ENCODE data around the gene CTTNBP2. TPM values are rescaled to one million over a fixed set of nuclear protein-coding genes. Genes with fewer than 3 reads are reported as not detected.

The CTTNBP2 gene
- total and polyA plus RNA-seq, 2 of the 4 experiments (the other 2 are of a cell fraction), result 6.6 to 11.3 TPM

DNA sequence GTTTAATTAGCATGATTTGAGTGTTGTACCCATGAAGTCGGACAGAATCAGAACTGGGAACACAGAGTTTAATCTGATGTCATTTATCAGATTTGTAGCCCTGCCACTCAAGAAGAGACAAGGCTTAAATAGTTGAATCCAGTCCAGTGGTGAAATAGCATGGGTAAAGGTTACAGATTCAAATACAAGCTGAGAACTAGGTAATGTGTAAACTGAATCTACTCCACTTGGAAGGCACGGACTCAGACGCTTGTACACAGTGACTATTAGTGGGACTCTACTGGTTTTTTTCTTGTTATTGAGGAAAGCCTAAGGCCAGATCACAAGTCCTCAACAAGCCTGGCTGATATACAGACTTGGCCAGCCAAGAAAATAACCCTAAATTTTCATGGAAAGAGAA lies 142.9 kb downstream of the CTTNBP2 start:
- no peak overlapping the region for H3K9ac ChIP-seq (ENCODE audit: low read depth, low read length)
- ChIA-PET POLR2A (ENCODE audit: unreplicated experiment) (no interaction called here), CTCF (no interaction called here)
- no peaks in the 10 kb centered on the region for H3K79me1 ChIP-seq (ENCODE audit: low read depth in 1 of 2, low read length in 2 of 2)
- no peak overlapping the region for H3K4ac ChIP-seq (ENCODE audit: low read depth, low read length)
- no peak overlapping the region for H3K4me3 ChIP-seq (ENCODE audit: insufficient read depth, low read depth, low read length)
- H2AK5ac ChIP-seq (ENCODE audit: low read depth, low read length), result no peak overlapping the region
- no peak overlapping the region for H2BK15ac ChIP-seq (ENCODE audit: low read depth, low read length)
- in situ Hi-C loops (cut with MboI; ENCODE audit: low sequenced_read_pairs) (no loop called here), dilution Hi-C loops (cut with HindIII; ENCODE audit: low sequenced_read_pairs, unreplicated experiment) (no loop called here), intact Hi-C loops (cut with micrococcal nuclease) (no loop called here)
- H3K18ac ChIP-seq (ENCODE audit: low read depth, low read length), result no peak overlapping the region
- no peak overlapping the region for H2BK120ac ChIP-seq (ENCODE audit: low read depth, low read length)
- no peak overlapping the region for H2AK9ac ChIP-seq (replicated peaks; ENCODE audit: low read depth, low read length, poor library complexity)
- H2BK5ac ChIP-seq (ENCODE audit: low read depth, low read length, poor library complexity, severe bottlenecking), result no peak overlapping the region
- no peak for TF ChIP-seq NFE2L2 (IDR thresholded peaks at IDR 0.05; ENCODE audit: low read depth, low read length)
- TF ChIP-seq SMC3 (IDR thresholded peaks at IDR 0.05; ENCODE audit: low read depth, low read length), result no peak
- no peak for TF ChIP-seq CHD1 (IDR thresholded peaks at IDR 0.05; ENCODE audit: low read depth, low read length)
- no peak for TF ChIP-seq RCOR1 (IDR thresholded peaks at IDR 0.05; ENCODE audit: insufficient replicate concordance, low read length)
- TF ChIP-seq, protein P1, sequence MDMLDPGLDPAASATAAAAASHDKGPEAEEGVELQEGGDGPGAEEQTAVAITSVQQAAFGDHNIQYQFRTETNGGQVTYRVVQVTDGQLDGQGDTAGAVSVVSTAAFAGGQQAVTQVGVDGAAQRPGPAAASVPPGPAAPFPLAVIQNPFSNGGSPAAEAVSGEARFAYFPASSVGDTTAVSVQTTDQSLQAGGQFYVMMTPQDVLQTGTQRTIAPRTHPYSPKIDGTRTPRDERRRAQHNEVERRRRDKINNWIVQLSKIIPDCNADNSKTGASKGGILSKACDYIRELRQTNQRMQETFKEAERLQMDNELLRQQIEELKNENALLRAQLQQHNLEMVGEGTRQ (IDR thresholded peaks at IDR 0.05; ENCODE audit: low read depth, low read length), result no peak
- TF ChIP-seq RAD21 (IDR thresholded peaks at IDR 0.05; ENCODE audit: low read length), result no peak
- TF ChIP-seq POLR2A (IDR thresholded peaks at IDR 0.05; ENCODE audit: low read depth, low read length), result no peak
- TF ChIP-seq FOS (IDR thresholded peaks at IDR 0.05; ENCODE audit: low read depth, low read length), result no peak
- no peak for TF ChIP-seq MAFK (IDR thresholded peaks at IDR 0.05; ENCODE audit: low read depth, low read length)
- TF ChIP-seq BHLHE40 (IDR thresholded peaks at IDR 0.05; ENCODE audit: low read depth, low read length), result no peak
- TF ChIP-seq, protein P2, sequence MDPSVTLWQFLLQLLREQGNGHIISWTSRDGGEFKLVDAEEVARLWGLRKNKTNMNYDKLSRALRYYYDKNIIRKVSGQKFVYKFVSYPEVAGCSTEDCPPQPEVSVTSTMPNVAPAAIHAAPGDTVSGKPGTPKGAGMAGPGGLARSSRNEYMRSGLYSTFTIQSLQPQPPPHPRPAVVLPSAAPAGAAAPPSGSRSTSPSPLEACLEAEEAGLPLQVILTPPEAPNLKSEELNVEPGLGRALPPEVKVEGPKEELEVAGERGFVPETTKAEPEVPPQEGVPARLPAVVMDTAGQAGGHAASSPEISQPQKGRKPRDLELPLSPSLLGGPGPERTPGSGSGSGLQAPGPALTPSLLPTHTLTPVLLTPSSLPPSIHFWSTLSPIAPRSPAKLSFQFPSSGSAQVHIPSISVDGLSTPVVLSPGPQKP (IDR thresholded peaks at IDR 0.05; ENCODE audit: borderline replicate concordance, low read depth, low read length), result no peak
- TF ChIP-seq, protein P3, sequence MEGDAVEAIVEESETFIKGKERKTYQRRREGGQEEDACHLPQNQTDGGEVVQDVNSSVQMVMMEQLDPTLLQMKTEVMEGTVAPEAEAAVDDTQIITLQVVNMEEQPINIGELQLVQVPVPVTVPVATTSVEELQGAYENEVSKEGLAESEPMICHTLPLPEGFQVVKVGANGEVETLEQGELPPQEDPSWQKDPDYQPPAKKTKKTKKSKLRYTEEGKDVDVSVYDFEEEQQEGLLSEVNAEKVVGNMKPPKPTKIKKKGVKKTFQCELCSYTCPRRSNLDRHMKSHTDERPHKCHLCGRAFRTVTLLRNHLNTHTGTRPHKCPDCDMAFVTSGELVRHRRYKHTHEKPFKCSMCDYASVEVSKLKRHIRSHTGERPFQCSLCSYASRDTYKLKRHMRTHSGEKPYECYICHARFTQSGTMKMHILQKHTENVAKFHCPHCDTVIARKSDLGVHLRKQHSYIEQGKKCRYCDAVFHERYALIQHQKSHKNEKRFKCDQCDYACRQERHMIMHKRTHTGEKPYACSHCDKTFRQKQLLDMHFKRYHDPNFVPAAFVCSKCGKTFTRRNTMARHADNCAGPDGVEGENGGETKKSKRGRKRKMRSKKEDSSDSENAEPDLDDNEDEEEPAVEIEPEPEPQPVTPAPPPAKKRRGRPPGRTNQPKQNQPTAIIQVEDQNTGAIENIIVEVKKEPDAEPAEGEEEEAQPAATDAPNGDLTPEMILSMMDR (conservative IDR thresholded peaks at IDR 0.05; ENCODE audit: low read depth, low read length), result no peak
- no peak for TF ChIP-seq CEBPB (IDR thresholded peaks at IDR 0.05; ENCODE audit: low read depth, low read length)
- no peak for TF ChIP-seq RFX5 (IDR thresholded peaks at IDR 0.05; ENCODE audit: low read depth, low read length)
- no peak for TF ChIP-seq MXI1 (IDR thresholded peaks at IDR 0.05; ENCODE audit: borderline replicate concordance, low read depth, low read length)
- no peak for TF ChIP-seq MAZ (IDR thresholded peaks at IDR 0.05; ENCODE audit: borderline replicate concordance, low read depth, low read length)
- no peak for ATAC-seq (ENCODE audit: low read depth)
- no peak overlapping the region for H4K8ac ChIP-seq (ENCODE audit: low read depth in 2 of 2, low read length in 2 of 2)
- no peaks in the 10 kb centered on the region for H3K27me3 ChIP-seq (ENCODE audit: control insufficient read depth, insufficient read depth, low read length)
- no TSS peak for BruUV-seq (replicated peaks)
- no peak overlapping the region for H3K56ac ChIP-seq (ENCODE audit: extremely low read depth, insufficient read depth, low read length)
- no peak for DNase-seq
- no peak overlapping the region for H2AFZ ChIP-seq (replicated peaks; ENCODE audit: low read length, poor library complexity)
- no peak overlapping the region for H3K23ac ChIP-seq (ENCODE audit: low read depth, low read length)
- no peak overlapping the region for H4K5ac ChIP-seq (ENCODE audit: low read depth, low read length)
- H3K27ac ChIP-seq (ENCODE audit: insufficient read depth, low read length), result no peak overlapping the region
- WGBS, 2 experiments (ENCODE audit: extremely low coverage in 2 of 2, insufficient read length in 1 of 2), result no CpG with 5 or more reads among the region's 3 CpGs
- H3K4me1 ChIP-seq (ENCODE audit: control insufficient read depth, insufficient read depth, low read length), result no peaks in the 10 kb centered on the region
- no peak overlapping the region for H2BK20ac ChIP-seq (ENCODE audit: low read depth, low read length)
- no peaks in the 10 kb centered on the region for H3K9me1 ChIP-seq (ENCODE audit: insufficient read depth, low read length)
- H3K4me2 ChIP-seq (ENCODE audit: low read depth, low read length), result no peak overlapping the region
- no peak overlapping the region for H3K14ac ChIP-seq (replicated peaks; ENCODE audit: low read depth, low read length)
- H4K20me1 ChIP-seq (ENCODE audit: insufficient read depth, low read length), result no peaks in the 10 kb centered on the region
- no peak overlapping the region for H4K91ac ChIP-seq (ENCODE audit: insufficient read depth, low read depth, low read length)
- H3K9me3 ChIP-seq (ENCODE audit: control insufficient read depth, insufficient read depth, low read length), result no peaks in the 10 kb centered on the region
- peaks cover 8% of the 10 kb centered on the region; the same call in 1 of the 2 replicates for H3K36me3 ChIP-seq (ENCODE audit: control insufficient read depth, insufficient read depth, low read length)
